Right lobe of liver (tissue), 6 donors: Measurements from ENCODE around the gene TPBGL. TPM values are rescaled to one million over a fixed set of nuclear protein-coding genes. Genes with fewer than 3 reads are reported as not detected.

Experiments
- ATAC-seq, 4 donors: fragments of 200-7000 bp; cut with Tn5 transposase; one replicate each; pipeline ENCODE4 v1.9.1; 2020; ENCODE audit warnings: mild to moderate bottlenecking in 4 of 4, moderate library complexity in 4 of 4
- DNase-seq, 3 donors: peaks; one replicate each; pipeline ENCODE4 v3.0.0-alpha.2; 2020
- H3K27ac ChIP-seq, 3 donors: fragments of 200-600 bp; one replicate each; pipeline ENCODE4 v1.8.0; 2022
- H3K27me3 ChIP-seq, 2 donors: fragments of 200-600 bp; one replicate each; pipeline ENCODE4 v1.8.0; 2022
- H3K36me3 ChIP-seq, 4 donors: fragments of 200-600 bp; sonication (generic) in 1 of 4; one replicate each; pipeline versions ENCODE4 v1.5.1 to v1.8.0; 2017 to 2022; ENCODE audit warnings: control low read depth in 1 of 4
- H3K4me1 ChIP-seq, 4 donors: fragments of 200-600 bp; sonication (generic) in 1 of 4; one replicate each; pipeline versions ENCODE4 v1.5.1 to v1.8.0; 2017 to 2022; ENCODE audit warnings: control low read depth in 1 of 4
- H3K4me3 ChIP-seq, 3 donors: fragments of 200-600 bp; one replicate each; pipeline ENCODE4 v1.8.0; 2022
- H3K9me3 ChIP-seq, 4 donors: fragments of 200-600 bp; sonication (generic) in 1 of 4; one replicate each; pipeline versions ENCODE4 v1.5.1 to v1.8.0; 2017 to 2022; ENCODE audit warnings: control low read depth in 1 of 4
- POLR2A ChIP-seq: fragments of 450-650 bp; IDR thresholded peaks from one replicate; pipeline ENCODE4 v1.6.1; 2017; ENCODE audit warnings: antibody characterized with exemption, mild to moderate bottlenecking
- WGBS: methylation state at CpG from one replicate; pipeline ENCODE4 v1.1.6; 2018; ENCODE audit warnings: low coverage, low lambda C conversion rate; ENCODE audit not compliant: insufficient coverage; ENCODE audit errors: missing lambda C conversion rate; 5-methylcytosine and 5-hydroxymethylcytosine counted together
- intact Hi-C, 2 donors: fragments of 100-400 bp; cut with DNase I; formaldehyde crosslinking; loops; one replicate each; pipeline versions ENCODE4 v1.11.2 to v1.14.1; 2022
- total RNA-seq, 6 experiments: library from RNA; depleted of rRNA in 2 of 6; stranded (reverse); fragments of >200 nt in 2 of 6; fragmentation: NEBNext Ultra II Directional in 3 of 6; extraction: Animal tissue kit (Norgen Biotek cat#: 25700) in 3 of 6; gene quantifications; one replicate each; pipeline versions ENCODE4 v1.1.0 to v1.2.4, GENCODE V29; 2016 to 2023
- TF ChIP-seq, protein P1 (sequence below), 4 donors: fragments of 200-600 bp in 3 of 4; fragments of 450-650 bp in 1 of 4; IDR thresholded peaks; one replicate each; pipeline versions ENCODE4 v1.5.1 to v1.8.0; 2016 to 2022; ENCODE audit warnings: antibody characterized with exemption in 4 of 4, mild to moderate bottlenecking in 2 of 4
- donor health status: DM: no; HTN: yes; CAD: no.
- donor health status: DM: no; HTN: no; CAD: no.
- donor health status: DM: no; HTN: no; CAD: no.
- donor health status: DM: no; HTN: yes; CAD: no.
- donor health status: DM: no; HTN: yes; CAD: no.

The TPBGL gene
- total RNA-seq, 6 experiments from 2014 or later, result not detected

DNA sequence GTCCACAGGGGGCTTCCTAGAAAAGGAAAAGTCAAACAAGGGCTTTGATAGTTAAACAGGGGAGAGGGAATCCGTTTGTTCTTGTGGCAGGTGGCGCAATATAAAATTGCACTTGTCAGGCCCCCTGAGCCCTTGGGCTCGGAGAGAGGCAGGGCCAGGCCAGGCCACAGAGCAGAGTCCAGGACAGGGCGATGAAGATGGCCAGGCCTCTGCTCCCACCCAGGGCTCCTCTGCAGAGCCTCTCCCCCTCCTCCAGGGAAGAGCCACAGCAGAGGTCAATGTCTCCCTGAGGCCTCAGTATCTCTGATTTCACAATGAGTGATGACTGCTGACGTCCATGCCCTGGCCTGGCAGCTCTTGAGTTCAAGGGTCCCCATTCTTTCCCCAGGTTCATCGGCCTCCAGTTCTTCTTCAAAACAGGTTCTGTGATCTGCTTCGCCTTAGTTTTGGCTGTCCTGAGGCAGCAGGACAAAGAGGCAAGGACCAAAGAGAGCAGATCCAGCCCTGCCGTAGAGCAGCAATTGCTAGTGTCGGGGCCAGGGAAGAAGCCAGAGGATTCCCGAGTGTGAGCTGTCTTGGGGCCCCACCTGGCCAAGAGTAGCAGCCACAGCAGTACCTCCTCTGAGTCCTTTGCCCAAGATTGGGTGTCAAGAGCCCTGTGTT lies 36.4 kb upstream of the TPBGL start:
- intact Hi-C loops, result loop anchor here in 1 of 2 donors (5.0 kb wide), 1 partner anchor 37 kb away; no protein-coding TSS in a partner anchor
- H3K36me3 ChIP-seq, result peaks cover 0 to 42% (median 11%) of the 10 kb centered on the region in 4 donors
- peak overlapping the region; percentile 20 to 90 (median 68) for H3K27ac ChIP-seq
- ATAC-seq, result peak; percentile 74 to 81 (median 80)
- H3K27me3 ChIP-seq, result no peaks in the 10 kb centered on the region
- no peak overlapping the region for H3K4me3 ChIP-seq
- no peak for TF ChIP-seq POLR2A
- TF ChIP-seq, protein P1, sequence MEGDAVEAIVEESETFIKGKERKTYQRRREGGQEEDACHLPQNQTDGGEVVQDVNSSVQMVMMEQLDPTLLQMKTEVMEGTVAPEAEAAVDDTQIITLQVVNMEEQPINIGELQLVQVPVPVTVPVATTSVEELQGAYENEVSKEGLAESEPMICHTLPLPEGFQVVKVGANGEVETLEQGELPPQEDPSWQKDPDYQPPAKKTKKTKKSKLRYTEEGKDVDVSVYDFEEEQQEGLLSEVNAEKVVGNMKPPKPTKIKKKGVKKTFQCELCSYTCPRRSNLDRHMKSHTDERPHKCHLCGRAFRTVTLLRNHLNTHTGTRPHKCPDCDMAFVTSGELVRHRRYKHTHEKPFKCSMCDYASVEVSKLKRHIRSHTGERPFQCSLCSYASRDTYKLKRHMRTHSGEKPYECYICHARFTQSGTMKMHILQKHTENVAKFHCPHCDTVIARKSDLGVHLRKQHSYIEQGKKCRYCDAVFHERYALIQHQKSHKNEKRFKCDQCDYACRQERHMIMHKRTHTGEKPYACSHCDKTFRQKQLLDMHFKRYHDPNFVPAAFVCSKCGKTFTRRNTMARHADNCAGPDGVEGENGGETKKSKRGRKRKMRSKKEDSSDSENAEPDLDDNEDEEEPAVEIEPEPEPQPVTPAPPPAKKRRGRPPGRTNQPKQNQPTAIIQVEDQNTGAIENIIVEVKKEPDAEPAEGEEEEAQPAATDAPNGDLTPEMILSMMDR (IDR thresholded peaks at IDR 0.05), result no peak
- WGBS, result 35% methylated on average over 5 of the region's 10 CpGs
- peaks cover 0 to 40% (median 10%) of the 10 kb centered on the region in 4 donors for H3K4me1 ChIP-seq
- no peaks in the 10 kb centered on the region for H3K9me3 ChIP-seq
- peak; percentile 69 to 93 (median 92) for DNase-seq

DNA sequence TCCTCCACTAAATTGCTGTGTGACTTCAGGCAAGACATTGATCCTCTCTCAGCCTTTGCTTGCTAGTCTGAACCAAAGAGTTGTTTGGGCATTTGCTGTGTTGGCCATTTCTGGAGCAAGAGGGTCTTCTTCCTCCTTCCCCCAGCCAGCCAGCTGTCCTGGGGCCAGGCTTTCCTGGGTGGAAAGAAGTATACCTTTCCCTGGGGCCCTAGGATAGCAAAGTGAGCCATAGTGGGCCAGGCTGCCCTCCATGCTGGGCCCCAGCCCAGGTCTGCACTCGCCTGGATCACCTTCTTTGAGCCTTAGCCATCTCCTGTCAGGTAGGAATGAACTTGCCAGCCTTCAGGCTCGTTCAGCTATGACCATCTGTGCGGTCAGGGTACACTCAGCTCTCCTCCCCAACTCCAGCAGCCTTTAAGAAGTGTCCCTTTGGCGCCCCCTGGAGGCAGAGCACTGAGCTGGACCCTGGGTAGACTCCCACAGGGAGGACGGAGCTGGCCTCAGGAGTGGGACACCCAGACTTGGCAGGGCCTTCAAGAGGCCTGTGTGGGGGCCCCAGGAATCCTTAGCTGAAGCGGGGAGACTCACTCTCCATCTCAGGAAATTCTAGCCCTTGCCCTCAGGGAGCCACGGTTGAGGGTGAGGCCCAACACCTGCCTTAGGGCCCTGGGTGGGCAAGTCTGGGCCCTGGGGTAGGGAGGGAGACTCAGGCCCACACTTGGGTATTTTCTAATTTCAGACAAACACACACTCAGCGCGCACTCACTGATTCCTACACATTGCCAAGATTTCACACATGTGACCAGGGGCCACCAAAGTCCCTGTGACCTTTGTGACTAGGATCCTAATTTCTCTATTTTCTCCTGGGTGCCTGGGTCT lies 35.6 kb upstream of the TPBGL start:
- WGBS, result 30% methylated on average over 4 of the region's 9 CpGs
- Histone ChIP-seq H3K4me3 (no peak overlapping the region), H3K9me3 (no peaks in the 10 kb centered on the region), H3K4me1 (peaks cover 0 to 40% (median 10%) of the 10 kb centered on the region in 4 donors), H3K27me3 (no peaks in the 10 kb centered on the region), H3K36me3 (peaks cover 0 to 34% (median 10%) of the 10 kb centered on the region in 4 donors), H3K27ac (peak overlapping the region; percentile 5 to 90 (median 68))
- TF ChIP-seq, protein P1 (IDR thresholded peaks at IDR 0.05), result peak; percentile 90 to 97 (median 95)
- TF ChIP-seq POLR2A, result no peak
- DNase-seq, result peak; percentile 90 to 93 (median 92)
- ATAC-seq, result peak; percentile 74 to 87 (median 82)
- intact Hi-C loops, result loop anchor here (5.0 kb wide), 4 partner anchors 37 to 63 kb away; partner anchors contain the start of gene TPBGL (in 1 of the 2)

DNA sequence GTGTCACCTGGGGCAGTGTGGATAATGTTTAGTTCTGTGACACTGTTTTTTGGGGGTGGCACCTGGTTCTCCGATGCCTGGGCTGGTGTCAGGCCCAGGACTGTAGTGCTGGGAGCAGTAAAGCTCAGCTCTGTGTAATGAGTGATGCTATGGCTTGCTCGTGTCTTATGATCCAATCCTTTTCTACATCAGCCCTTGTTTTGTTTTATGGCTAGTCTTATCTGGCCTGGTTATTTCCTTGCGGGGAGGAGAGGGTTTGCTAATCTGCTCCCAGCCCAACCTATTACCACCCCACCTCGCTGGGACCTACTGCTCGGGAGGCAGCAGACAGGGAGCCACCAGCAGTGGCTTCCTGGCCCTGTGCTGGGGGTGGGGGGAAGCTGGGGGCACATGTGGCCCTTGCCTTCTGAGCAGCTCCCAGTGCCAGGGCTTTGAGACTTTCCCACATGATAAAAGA lies 35.0 kb upstream of the TPBGL start:
- H3K9me3 ChIP-seq, result no peaks in the 10 kb centered on the region
- intact Hi-C loops, result loop anchor here (5.0 kb wide), 3 partner anchors 37 to 63 kb away; partner anchors contain the start of gene TPBGL (in 1 of the 2)
- peak overlapping the region in 1 of 3 donors; percentile 90 for H3K27ac ChIP-seq
- no peaks in the 10 kb centered on the region for H3K27me3 ChIP-seq
- no peak for ATAC-seq
- no peak overlapping the region for H3K4me3 ChIP-seq
- TF ChIP-seq, protein P1 (IDR thresholded peaks at IDR 0.05), result no peak
- TF ChIP-seq POLR2A, result no peak
- WGBS, result 67% methylated on average over 4 of the region's 5 CpGs
- peaks cover 0 to 30% (median 7%) of the 10 kb centered on the region in 4 donors for H3K36me3 ChIP-seq
- peaks cover 0 to 40% (median 10%) of the 10 kb centered on the region in 4 donors for H3K4me1 ChIP-seq
- no peak for DNase-seq

DNA sequence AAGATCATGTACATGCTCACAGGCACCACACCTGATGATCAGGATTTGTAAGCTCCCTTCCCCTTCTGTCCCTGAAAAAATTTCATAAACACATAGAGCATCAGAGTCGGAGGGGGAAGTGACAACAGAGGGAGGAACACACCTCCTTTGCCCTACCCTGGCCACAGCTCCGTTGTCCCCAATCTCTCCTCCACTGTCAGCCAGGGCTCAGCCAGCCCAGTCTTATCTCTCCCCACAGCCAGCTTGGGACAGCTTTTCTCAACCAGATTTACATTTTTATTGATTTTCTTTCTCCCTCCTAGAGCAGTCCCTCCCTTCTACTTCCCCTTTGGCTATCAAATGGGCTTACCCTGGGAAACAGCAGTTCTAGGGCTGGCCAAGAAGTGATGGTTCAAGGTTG lies 32.1 kb upstream of the TPBGL start:
- no peak for ATAC-seq

More for the DNA sequence above, 32.1 kb upstream of the TPBGL start:
- 31% methylated on average over 2 of the region's 2 CpGs for WGBS
- Histone ChIP-seq H3K36me3 (peaks cover 0 to 2% (median 0%) of the 10 kb centered on the region in 4 donors), H3K4me3 (no peak overlapping the region), H3K4me1 (peaks cover 0 to 19% (median 6%) of the 10 kb centered on the region in 4 donors), H3K27ac (no peak overlapping the region), H3K9me3 (no peaks in the 10 kb centered on the region), H3K27me3 (no peaks in the 10 kb centered on the region)
- intact Hi-C loops, result loop anchor here (5.0 kb wide), 3 partner anchors 34 to 66 kb away; partner anchors contain the start of gene TPBGL (in 1 of the 2)
- TF ChIP-seq, protein P1 (IDR thresholded peaks at IDR 0.05), result no peak
- TF ChIP-seq POLR2A, result no peak
- DNase-seq, result no peak
